Heart left ventricle (tissue), 16 donors: ENCODE data around the gene METRN. TPM values are rescaled to one million over a fixed set of nuclear protein-coding genes. Genes with fewer than 3 reads are reported as not detected.
A peak's percentile ranks its signal among the peaks of the same experiment; 100 is the strongest.

Experiments
- ATAC-seq, 4 donors: fragments of 200-7000 bp; cut with Tn5 transposase; one replicate each; pipeline ENCODE4 v1.9.1; 2020 to 2022; ENCODE audit warnings: moderate library complexity in 4 of 4, mild to moderate bottlenecking in 3 of 4, moderate number of reproducible peaks in 1 of 4
- DNase-seq, 5 donors: peaks; one replicate each; pipeline ENCODE4 v3.0.0-alpha.2; 2020
- H3K27ac ChIP-seq, 12 donors: fragments of 200-600 bp; sonication (generic) in 4 of 12; one replicate each; pipeline versions ENCODE4 v1.5.0 to v1.8.0; 2016 to 2022; ENCODE audit warnings: mild to moderate bottlenecking in 2 of 12
- H3K27me3 ChIP-seq, 9 donors: fragments of 200-600 bp; sonication (generic) in 2 of 9; one replicate each; pipeline versions ENCODE4 v1.5.1 to v1.8.0; 2016 to 2022; ENCODE audit warnings: mild to moderate bottlenecking in 3 of 9
- H3K36me3 ChIP-seq, 9 donors: fragments of 200-600 bp; sonication (generic) in 2 of 9; one replicate each; pipeline versions ENCODE4 v1.5.0 to v1.8.0; 2018 to 2022; ENCODE audit warnings: mild to moderate bottlenecking in 2 of 9
- H3K4me1 ChIP-seq, 12 donors: fragments of 200-600 bp; sonication (generic) in 4 of 12; one replicate each; pipeline versions ENCODE4 v1.5.0 to v1.8.0; 2016 to 2022; ENCODE audit warnings: mild to moderate bottlenecking in 3 of 12
- H3K4me3 ChIP-seq, 12 donors: fragments of 200-600 bp; sonication (generic) in 4 of 12; one replicate each; pipeline versions ENCODE4 v1.5.0 to v1.8.0; 2017 to 2022; ENCODE audit warnings: mild to moderate bottlenecking in 9 of 12, moderate library complexity in 4 of 12
- H3K9me3 ChIP-seq, 12 donors: fragments of 200-600 bp; sonication (generic) in 4 of 12; one replicate each; pipeline versions ENCODE4 v1.5.0 to v1.8.0; 2016 to 2022; ENCODE audit warnings: mild to moderate bottlenecking in 1 of 12
- CTCF ChIP-seq, 12 donors: fragments of 200-600 bp; sonication (generic) in 4 of 12; IDR thresholded peaks; one replicate each; pipeline versions ENCODE4 v1.5.0 to v1.8.0; 2018 to 2022; ENCODE audit warnings: antibody characterized with exemption in 12 of 12, mild to moderate bottlenecking in 5 of 12
- POLR2A ChIP-seq, 2 donors: fragments of 450-650 bp; IDR thresholded peaks; one replicate each; pipeline ENCODE4 v1.6.1; 2017; ENCODE audit warnings: antibody characterized with exemption in 2 of 2, mild to moderate bottlenecking in 2 of 2, moderate library complexity in 2 of 2
- WGBS, 4 donors: extraction: QIAGEN DNeasy Blood & Tissue Kit in 2 of 4; methylation state at CpG; one replicate each; pipeline versions ENCODE4 v1.1.5 to v1.1.7; 2013 to 2018; 5-methylcytosine and 5-hydroxymethylcytosine counted together
- intact Hi-C, 10 donors: fragments of 100-400 bp; cut with DNase I; formaldehyde crosslinking; loops; one replicate each; pipeline versions ENCODE4 v1.11.1 to v1.14.2; 2022
- polyA plus RNA-seq, 2 donors: library from polyadenylated mRNA; stranded (reverse); fragments of 200-250 nt; gene quantifications; one replicate each; pipeline ENCODE4 v1.2.3, GENCODE V29; 2013
- total RNA-seq, 9 donors: library from RNA; depleted of rRNA in 2 of 9; stranded (reverse); fragments of >200 nt in 2 of 9; fragmentation: NEBNext Ultra II Directional in 3 of 9; extraction: Animal tissue kit (Norgen Biotek cat#: 25700) in 3 of 9; gene quantifications; one replicate each; pipeline versions ENCODE4 v1.1.0 to v1.2.4, GENCODE V29; 2016 to 2023
- donor health status: ischemic (EF 13 %, LVEDD 7.1; RV severe dilation, severe dysfunction).
- donor health status: healthy with polysubstance abuse.
- donor health status: DM: no; HTN: yes; CAD: no.
- donor health status: DM: no; HTN: no; CAD: no.
- donor health status: ischemic (EF 25% LVEDD 6.9; RV normal size, moderate dysfunction).
- donor health status: ischemic (EF 25% LVEDD 5.7; RV mildly dilated, moderate dysfunction).
- donor health status: healthy.
- donor health status: DM: yes; HTN: yes; CAD: no.
- donor health status: ischemic (EF 35%, LVEDD 5.7; RV mildly dilated, moderate dysfunction).
- donor health status: nonischemic (EF 11% LVEDD 7.7; RV severe dilation, severe dysfunction).
- donor health status: DM: yes; HTN: yes; CAD: no.
- donor health status: PGD.
- donor health status: ischemic (EF 29% LVEDD 5.4; RV normal size, mild dysfunction).
- donor health status: nonischemic (EF 23%, LVEDD 6.1; RV moderate dilation, normal function).

METRN gene
- total and polyA plus RNA-seq, 11 donors = 31.2 to 79.4 (median 60.7) TPM

DNA sequence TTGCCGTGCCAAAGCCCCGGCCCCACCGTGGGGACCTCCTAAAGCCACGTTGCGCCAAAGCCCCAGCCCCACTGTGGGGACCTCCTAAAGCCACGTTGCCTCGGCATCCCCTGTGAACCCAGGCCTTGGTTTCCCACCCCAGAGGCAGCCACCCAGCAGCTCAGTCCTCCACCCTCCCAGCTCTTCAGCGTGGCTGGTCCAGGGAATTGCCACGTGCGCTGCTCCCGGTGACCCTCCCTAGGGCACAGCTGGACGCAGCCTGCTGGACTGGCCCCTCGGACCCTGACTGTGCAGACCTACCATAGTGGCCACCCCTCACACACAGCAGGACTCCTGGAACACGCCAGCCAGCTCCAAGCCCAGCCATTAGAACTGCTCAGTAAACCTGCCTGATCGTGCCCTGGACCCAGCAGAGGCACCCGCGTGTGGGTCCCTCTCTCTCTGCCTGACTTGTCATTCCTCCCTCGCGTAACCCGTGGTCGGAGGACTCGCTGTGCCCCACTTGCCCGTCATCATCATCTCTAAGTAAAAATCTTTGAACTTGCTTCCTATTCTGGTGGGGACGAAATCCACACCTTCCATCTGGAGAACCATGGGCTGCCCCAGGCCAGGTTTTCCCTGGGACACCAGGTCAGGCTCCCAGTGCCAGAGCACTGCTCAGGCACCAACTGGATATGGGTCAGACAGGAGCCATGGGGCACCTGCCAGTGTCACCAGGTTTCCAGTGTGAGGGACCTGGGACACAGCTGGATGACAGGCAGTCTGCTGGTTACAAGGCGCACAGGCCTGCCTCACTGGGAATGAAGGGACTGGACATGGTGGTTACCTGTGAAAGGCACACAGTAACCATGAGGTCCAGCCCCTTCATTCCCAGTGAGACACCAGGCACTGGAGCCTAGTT lies 20.3 kb downstream of the METRN start:
- Histone ChIP-seq H3K27ac (no peak overlapping the region), H3K9me3 (no peaks in the 10 kb centered on the region), H3K4me3 (no peak overlapping the region), H3K27me3 (no peaks in the 10 kb centered on the region), H3K4me1 (peaks cover 4 to 10% (median 7%) of the 10 kb centered on the region in 12 donors), H3K36me3 (peaks cover 0 to 78% (median 65%) of the 10 kb centered on the region in 9 donors)
- intact Hi-C loops = no loop called here
- TF ChIP-seq POLR2A (IDR thresholded peaks at IDR 0.05) (no peak), CTCF (IDR thresholded peaks at IDR 0.05) (no peak)
- 91 to 95% (median 94%) methylated on average over 18 to 25 of the region's 25 CpGs for WGBS, 4 donors
- DNase-seq (peak in 1 of 5 donors; percentile 27), ATAC-seq (no peak)

DNA sequence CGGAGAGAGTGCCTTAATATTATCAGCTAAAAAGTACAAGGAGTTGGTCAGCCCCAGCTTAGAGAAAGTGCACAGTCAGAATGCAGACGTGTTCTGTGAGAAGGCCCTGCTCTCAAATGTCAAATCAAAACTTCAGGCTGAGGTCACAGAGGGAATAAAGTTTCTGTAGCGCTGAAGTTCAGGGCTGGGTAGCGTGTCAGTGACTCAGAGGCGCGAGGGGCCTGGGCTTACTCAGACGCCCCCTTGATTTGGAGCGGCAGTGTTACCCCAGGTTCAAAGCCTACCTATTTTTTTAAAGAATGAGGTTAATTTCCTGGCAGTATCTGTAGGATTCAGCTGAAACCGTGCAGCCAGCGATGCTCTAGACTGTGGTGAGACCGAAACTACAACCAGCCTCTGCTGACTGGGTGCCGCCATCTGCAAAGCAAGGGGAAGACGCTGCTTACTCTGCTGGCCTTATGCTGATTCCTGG lies 21.1 kb downstream of the METRN start:
- intact Hi-C loops = no loop called here
- peaks cover 0 to 76% (median 65%) of the 10 kb centered on the region in 9 donors for H3K36me3 ChIP-seq
- DNase-seq (no peak), ATAC-seq (no peak)
- 87 to 93% (median 91%) methylated on average over 13 of the region's 13 CpGs for WGBS, 4 donors
- H3K4me1 ChIP-seq = peaks cover 4 to 14% (median 9%) of the 10 kb centered on the region in 12 donors
- H3K27me3 ChIP-seq = no peaks in the 10 kb centered on the region
- H3K27ac ChIP-seq = no peak overlapping the region
- no peak overlapping the region for H3K4me3 ChIP-seq
- no peaks in the 10 kb centered on the region for H3K9me3 ChIP-seq
- TF ChIP-seq CTCF (IDR thresholded peaks at IDR 0.05) (no peak), POLR2A (IDR thresholded peaks at IDR 0.05) (no peak)

DNA sequence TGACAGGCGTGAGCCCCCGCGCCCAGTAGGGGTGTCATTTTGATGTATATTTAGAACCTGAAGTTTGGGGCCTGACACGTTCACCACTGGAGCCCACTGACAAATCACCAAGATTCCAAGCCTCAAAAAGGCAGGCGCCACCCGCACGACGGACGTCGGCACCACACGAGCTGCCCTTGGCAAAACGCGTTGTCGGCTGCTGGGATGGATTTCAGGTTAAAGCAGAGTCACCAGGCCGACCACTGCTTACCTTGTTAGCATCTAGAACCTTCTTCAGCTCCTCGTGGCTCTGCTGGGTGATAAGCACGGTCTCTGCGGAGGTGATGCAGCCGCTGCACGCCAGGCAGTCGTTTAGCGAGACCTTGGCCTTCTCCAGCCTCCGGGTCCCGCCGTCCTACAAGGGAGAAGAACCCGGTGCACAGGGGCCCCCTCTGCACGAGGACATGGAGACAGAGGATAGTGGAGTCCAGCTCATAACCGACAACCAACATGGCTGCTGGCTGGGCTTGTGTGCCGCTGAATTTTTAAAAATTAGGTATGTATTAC lies 22.1 kb downstream of the METRN start:
- TF ChIP-seq CTCF (IDR thresholded peaks at IDR 0.05) = no peak
- 95 to 100% (median 96%) methylated on average over 8 to 29 of the region's 29 CpGs for WGBS, 4 donors
- peaks cover 0 to 3% (median 0%) of the 10 kb centered on the region in 9 donors for H3K27me3 ChIP-seq
- H3K36me3 ChIP-seq = peaks cover 0 to 67% (median 58%) of the 10 kb centered on the region in 9 donors
- no peaks in the 10 kb centered on the region for H3K9me3 ChIP-seq
- no peak overlapping the region for H3K4me3 ChIP-seq
- H3K27ac ChIP-seq = no peak overlapping the region
- H3K4me1 ChIP-seq = peaks cover 4 to 18% (median 12%) of the 10 kb centered on the region in 12 donors
- ATAC-seq (no peak), DNase-seq (no peak)
- intact Hi-C loops = no loop called here
